Endothelial cell of umbilical vein (primary cell): ENCODE data around the gene TRDN. TPM values are rescaled to one million over a fixed set of nuclear protein-coding genes. Genes with fewer than 3 reads are reported as not detected.

ENCODE experiments used
- BruUV-seq: library from RNA; stranded (reverse); fragments of 400-500 nt; replicated peaks from 2 replicates; lab custom pipeline; 2021; lab: Mats Ljungman, UMichigan
- CTCF ChIA-PET: fragments of 300-600, 350-600 bp; sonication (Branson Sonifier 250); formaldehyde crosslinking; loops from one replicate; lab custom pipeline; 2021; ENCODE audit warnings: antibody characterized with exemption, inconsistent platforms; lab: Charles Lee
- POLR2A ChIA-PET: fragments of 300-600, 350-600 bp; sonication (Branson Sonifier 250); formaldehyde crosslinking; loops from one replicate; lab custom pipeline; 2021; ENCODE audit warnings: antibody characterized with exemption, inconsistent platforms; lab: Charles Lee
- DNase-seq: peaks from one replicate; pipeline ENCODE4 v3.0.0-alpha.2; 2011; ENCODE audit warnings: low read depth, low spot score
- FAIRE-seq: peaks from 2 replicates; lab custom pipeline; 2011; peaks lifted over from hg19 to GRCh38; lab: Jason Lieb, UNC
- H2AFZ ChIP-seq: 2 replicates; pipeline ENCODE4 v1.6.0; 2012; ENCODE audit warnings: low read depth, low read length, control low read depth, inconsistent platforms
- H3K27ac ChIP-seq: 2 replicates; pipeline ENCODE4 v1.5.1; 2011; ENCODE audit warnings: low read depth, mild to moderate bottlenecking, control low read depth, low read length, moderate library complexity; ENCODE audit not compliant: insufficient read depth
- H3K27me3 ChIP-seq, 2 experiments: 2 replicates each; pipeline versions ENCODE4 v1.6.0 to v1.6.1; 2011; ENCODE audit warnings: low read length in 2 of 2, mixed read lengths in 1 of 2; ENCODE audit not compliant: control insufficient read depth in 2 of 2, insufficient read depth in 2 of 2
- H3K36me3 ChIP-seq, 2 experiments: 2 replicates in 1 of 2; 3 replicates in 1 of 2; pipeline ENCODE4 v1.5.1; 2011; ENCODE audit warnings: low read length in 2 of 2, mild to moderate bottlenecking in 1 of 2, moderate library complexity in 1 of 2; ENCODE audit not compliant: control insufficient read depth in 2 of 2, insufficient read depth in 2 of 2; ENCODE audit errors: extremely low read depth in 1 of 2
- H3K4me1 ChIP-seq: 3 replicates; pipeline ENCODE4 v1.5.1; 2011; ENCODE audit warnings: mild to moderate bottlenecking, low read length; ENCODE audit not compliant: control insufficient read depth, insufficient read depth; ENCODE audit errors: extremely low read depth
- H3K4me2 ChIP-seq: 2 replicates; pipeline ENCODE4 v1.6.1; 2011; ENCODE audit warnings: low read length, control low read depth, mixed read lengths; ENCODE audit not compliant: insufficient read depth
- H3K4me3 ChIP-seq, 3 experiments: fragments of 200-600 bp in 1 of 3; sonication (generic), shearing (Covaris generic) in 1 of 3; replicated peaks in 1 of 3; 2 replicates each; pipeline ENCODE4 v1.5.1; 2011 to 2016; ENCODE audit warnings: control low read depth in 3 of 3, low read length in 3 of 3, mild to moderate bottlenecking in 2 of 3, inconsistent platforms in 1 of 3, low read depth in 1 of 3, moderate library complexity in 1 of 3; ENCODE audit not compliant: insufficient read depth in 1 of 3
- H3K79me2 ChIP-seq: 2 replicates; pipeline ENCODE4 v1.6.0; 2012; ENCODE audit warnings: low read length, inconsistent platforms; ENCODE audit not compliant: control insufficient read depth, insufficient read depth
- H3K9ac ChIP-seq: replicated peaks from 2 replicates; pipeline ENCODE3; 2011; ENCODE audit warnings: low read length, control low read depth; ENCODE audit not compliant: insufficient read depth; ENCODE audit errors: extremely low read depth
- H3K9me1 ChIP-seq: replicated peaks from 3 replicates; pipeline ENCODE4 v1.6.0; 2011; ENCODE audit warnings: mild to moderate bottlenecking, low read length; ENCODE audit not compliant: control insufficient read depth, insufficient read depth; ENCODE audit errors: extremely low read depth
- H3K9me3 ChIP-seq: replicated peaks from 2 replicates; pipeline ENCODE4 v1.5.1; 2012; ENCODE audit warnings: low read length, inconsistent platforms; ENCODE audit not compliant: control insufficient read depth, insufficient read depth
- H4K20me1 ChIP-seq: replicated peaks from 2 replicates; pipeline ENCODE3; 2011; ENCODE audit warnings: mild to moderate bottlenecking, low read length; ENCODE audit not compliant: control insufficient read depth, insufficient read depth; ENCODE audit errors: extremely low read depth
- CTCF ChIP-seq, 2 donors: IDR thresholded peaks; 1 replicate in 1 of 2; 2 replicates in 1 of 2; pipeline ENCODE4 v1.5.1; 2011; ENCODE audit warnings: low read length in 2 of 2, mild to moderate bottlenecking in 2 of 2, moderate library complexity in 2 of 2, control low read depth in 1 of 2, inconsistent platforms in 1 of 2, low read depth in 1 of 2; ENCODE audit not compliant: insufficient read depth in 1 of 2; ENCODE audit errors: extremely low read depth in 1 of 2
- EZH2 ChIP-seq: IDR thresholded peaks from 2 replicates; pipeline ENCODE4 v1.6.1; 2012; ENCODE audit warnings: borderline replicate concordance, low read depth, mild to moderate bottlenecking, moderate library complexity, low read length, inconsistent platforms; ENCODE audit not compliant: severe bottlenecking
- FOS ChIP-seq: IDR thresholded peaks from 2 replicates; pipeline ENCODE4 v1.6.1; 2011; ENCODE audit warnings: mild to moderate bottlenecking, low read length, moderate library complexity, borderline replicate concordance; ENCODE audit not compliant: insufficient read depth
- GATA2 ChIP-seq: IDR thresholded peaks from 2 replicates; pipeline ENCODE4 v1.7.0; 2011; ENCODE audit warnings: low read depth, mild to moderate bottlenecking, moderate library complexity, mixed read lengths, low read length; ENCODE audit not compliant: insufficient read length, insufficient read depth
- JUN ChIP-seq: IDR thresholded peaks from 2 replicates; pipeline ENCODE4 v1.6.1; 2011; ENCODE audit warnings: borderline replicate concordance, low read depth; ENCODE audit not compliant: insufficient read length, insufficient read depth
- MAX ChIP-seq: IDR thresholded peaks from 2 replicates; pipeline ENCODE4 v1.6.1; 2011; ENCODE audit not compliant: insufficient read depth, insufficient read length
- MYC ChIP-seq: IDR thresholded peaks from one replicate; pipeline ENCODE4 v1.6.1; 2011; ENCODE audit warnings: mild to moderate bottlenecking, low read depth, low read length
- POLR2AphosphoS5 ChIP-seq: IDR thresholded peaks from 2 replicates; pipeline ENCODE4 v1.6.1; 2012; ENCODE audit warnings: low read depth, mild to moderate bottlenecking, control low read depth, low read length, moderate library complexity; ENCODE audit not compliant: insufficient read depth
- dilution Hi-C: fragments of 300-500 bp; cut with MboI; formaldehyde crosslinking; loops from one replicate; pipeline ENCODE4 v1.15.0; 2019; ENCODE audit warnings: low sequenced_read_pairs; ENCODE audit not compliant: extremely low pct_ligation_motif_present
- intact Hi-C: fragments of 100-400 bp; cut with micrococcal nuclease; formaldehyde crosslinking; loops from one replicate; pipeline ENCODE4 v1.10.0; 2022
- polyA plus RNA-seq, 4 experiments: library from polyadenylated mRNA; depleted of rRNA in 3 of 4; stranded (reverse) in 3 of 4; unstranded in 1 of 4; fragments of >200 nt; gene quantifications; 2 replicates each; pipeline versions ENCODE4 v1.2.1 to v1.2.3, GENCODE V29; 2011 to 2012; ENCODE audit warnings: missing spikeins in 1 of 4
- total RNA-seq: library from RNA; stranded (reverse); gene quantifications from 2 replicates; pipeline ENCODE4 v1.2.3, GENCODE V29; 2021

The TRDN gene
- total and polyA plus RNA-seq, 2 donors (not counting 3 experiments of a cell fraction or from before 2014, with no cell fraction given) = not detected

DNA sequence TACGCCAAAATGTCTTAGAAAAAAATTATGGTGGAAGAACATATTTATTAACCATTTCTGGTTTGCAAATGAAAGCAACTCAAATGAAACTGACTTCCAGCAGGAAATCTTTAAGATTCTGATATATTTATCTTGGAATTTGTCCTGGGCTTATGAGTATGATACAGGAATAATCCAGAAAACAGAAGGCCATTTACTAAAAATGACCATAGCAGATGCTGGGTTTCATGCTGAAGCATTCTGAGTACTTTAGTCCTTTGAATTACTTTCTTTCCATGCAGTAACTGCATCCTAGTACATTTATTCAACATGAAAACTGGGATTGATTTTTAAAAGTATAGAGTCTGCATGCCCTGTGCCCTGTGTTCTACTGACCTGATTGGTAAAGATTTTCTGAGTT is 468.3 kb downstream of the TRDN start:
- no peak overlapping the region for H3K4me2 ChIP-seq
- H3K27me3 ChIP-seq = no peaks in the 10 kb centered on the region
- FAIRE-seq (no peak), DNase-seq (no peak)
- H3K36me3 ChIP-seq = no peaks in the 10 kb centered on the region
- intact Hi-C loops (no loop called here), dilution Hi-C loops (no loop called here)
- H3K9me3 ChIP-seq = no peaks in the 10 kb centered on the region
- TF ChIP-seq JUN (no peak), EZH2 (no peak), POLR2AphosphoS5 (no peak), GATA2 (no peak), FOS (no peak), CTCF (IDR thresholded peaks at IDR 0.05; ENCODE audit: extremely low read depth in 1 of 2, insufficient read depth in 1 of 2, low read depth in 1 of 2, low read length in 2 of 2) (no peak), MAX (no peak), MYC (no peak)
- POLR2A ChIA-PET = no interaction called here
- no peaks in the 10 kb centered on the region for H3K4me1 ChIP-seq
- H3K27ac ChIP-seq = no peak overlapping the region
- H2AFZ ChIP-seq = no peak overlapping the region
- CTCF ChIA-PET = no interaction called here
- BruUV-seq = no TSS peak
- H4K20me1 ChIP-seq = no peaks in the 10 kb centered on the region
- no peaks in the 10 kb centered on the region for H3K9me1 ChIP-seq
- H3K4me3 ChIP-seq = no peak overlapping the region
- H3K79me2 ChIP-seq = no peaks in the 10 kb centered on the region
- H3K9ac ChIP-seq = no peak overlapping the region

Other genes with a start within 250 kb of the TRDN start
- gene NKAIN2, start 166.9 kb upstream of the TRDN start, total RNA-seq = 2.1 TPM in 1 of 2 replicates, not detected in the other
- 0.03 and 0.08 TPM in 2 replicates for gene NKAIN2, start 166.9 kb upstream of the TRDN start, polyA plus RNA-seq